Nephron (organoid): ENCODE measurements around the gene MLANA.

Source experiments
- H3K27ac Mint-ChIP-seq, 3 experiments: 2 replicates each; pipeline ENCODE4 v1.8.0; 2020; ENCODE audit warnings: mixed read lengths in 3 of 3, mild to moderate bottlenecking in 2 of 3, moderate library complexity in 1 of 3
- H3K27me3 Mint-ChIP-seq: 2 replicates; pipeline ENCODE4 v1.8.0; 2021; ENCODE audit warnings: low read depth, mild to moderate bottlenecking, moderate library complexity, mixed read lengths
- H3K36me3 Mint-ChIP-seq: 2 replicates; pipeline ENCODE4 v1.8.0; 2020; ENCODE audit warnings: low read depth, mixed read lengths
- H3K4me1 Mint-ChIP-seq: 2 replicates; pipeline ENCODE4 v1.8.0; 2020; ENCODE audit warnings: mixed read lengths
- H3K4me3 Mint-ChIP-seq, 3 experiments: 2 replicates each; pipeline ENCODE4 v1.8.0; 2020; ENCODE audit warnings: mild to moderate bottlenecking in 3 of 3, mixed read lengths in 3 of 3, moderate library complexity in 2 of 3
- H3K9me3 Mint-ChIP-seq: 2 replicates; pipeline ENCODE4 v1.8.0; 2020; ENCODE audit warnings: mixed read lengths
- CTCF ChIP-seq, 3 experiments: fragments of 200-600 bp; sonication (generic); IDR thresholded peaks; one replicate each; pipeline ENCODE4 v1.5.0; 2021; ENCODE audit warnings: antibody characterized with exemption in 3 of 3; ENCODE audit not compliant: unreplicated experiment in 3 of 3

MLANA gene

GRCh38 chr9:5890641-5891040 is at the start of gene MLANA:
Gene MLANA, plus strand, starts transcription at chr9:5890889. Its CDS starts 1,586 bp downstream, at chr9:5892475.
- H3K4me1 Mint-ChIP-seq: peaks cover 21% of the 10 kb centered on the region
- no peaks in the 10 kb centered on the region for H3K9me3 Mint-ChIP-seq
- no peak for TF ChIP-seq CTCF (IDR thresholded peaks at IDR 0.05; ENCODE audit: unreplicated experiment in 3 of 3)
- no peak within 1 kb of the TSS for H3K4me3 Mint-ChIP-seq
- H3K27me3 Mint-ChIP-seq: no peaks in the 10 kb centered on the region
- no peak within 1 kb of the TSS for H3K27ac Mint-ChIP-seq
- H3K36me3 Mint-ChIP-seq: no peaks in the 10 kb centered on the region

- H3K9me3 Mint-ChIP-seq: no peaks in the 10 kb centered on the region
- no peak for TF ChIP-seq CTCF (IDR thresholded peaks at IDR 0.05; ENCODE audit: unreplicated experiment in 3 of 3)
- peak overlapping the region in 2 of 3 experiments; percentile 44 to 100 for H3K27ac Mint-ChIP-seq
- peaks cover 63% of the 10 kb centered on the region for H3K4me1 Mint-ChIP-seq
- H3K27me3 Mint-ChIP-seq: no peaks in the 10 kb centered on the region
- H3K4me3 Mint-ChIP-seq: no peak overlapping the region
- peaks cover 4% of the 10 kb centered on the region for H3K36me3 Mint-ChIP-seq
Observed at GRCh38 chr9:5841771-5842573, 48.7 kb upstream of the MLANA start.

- Mint-ChIP-seq H3K9me3 (no peaks in the 10 kb centered on the region), H3K4me1 (peaks cover 63% of the 10 kb centered on the region), H3K4me3 (peak overlapping the region; percentile 45 to 60 (median 48)), H3K27me3 (no peaks in the 10 kb centered on the region), H3K36me3 (peaks cover 4% of the 10 kb centered on the region), H3K27ac (peak overlapping the region; percentile 98 to 100 (median 99))
- TF ChIP-seq CTCF (IDR thresholded peaks at IDR 0.05; ENCODE audit: unreplicated experiment in 3 of 3): no peak
Observed at GRCh38 chr9:5842929-5843793, 47.5 kb upstream of the MLANA start.

GRCh38 chr9:5843794-5844471 is 46.8 kb upstream of the MLANA start:
- no peak for TF ChIP-seq CTCF (IDR thresholded peaks at IDR 0.05; ENCODE audit: unreplicated experiment in 3 of 3)
- H3K27me3 Mint-ChIP-seq: no peaks in the 10 kb centered on the region
- no peaks in the 10 kb centered on the region for H3K9me3 Mint-ChIP-seq
- H3K4me1 Mint-ChIP-seq: peaks cover 61% of the 10 kb centered on the region
- H3K27ac Mint-ChIP-seq: peak overlapping the region; percentile 98 to 100 (median 99)
- H3K4me3 Mint-ChIP-seq: peak overlapping the region; percentile 45 to 60 (median 48)
- H3K36me3 Mint-ChIP-seq: peaks cover 4% of the 10 kb centered on the region

- Mint-ChIP-seq H3K4me3 (no peak overlapping the region), H3K36me3 (peaks cover 4% of the 10 kb centered on the region), H3K4me1 (peaks cover 50% of the 10 kb centered on the region), H3K9me3 (no peaks in the 10 kb centered on the region), H3K27me3 (no peaks in the 10 kb centered on the region), H3K27ac (peak overlapping the region; percentile 98 to 100 (median 99))
- TF ChIP-seq CTCF (IDR thresholded peaks at IDR 0.05; ENCODE audit: unreplicated experiment in 3 of 3): no peak
Observed at GRCh38 chr9:5845157-5845531, 45.5 kb upstream of the MLANA start.
